HEK293 (cell line): ENCODE measurements around the gene ANKRD63.

Experiments
- BCL11A ChIP-seq: fragments of 450-650 bp; formaldehyde crosslinking; IDR thresholded peaks from 2 replicates; pipeline ENCODE4 v1.5.1; 2016; ENCODE audit warnings: low read depth, missing biosample characterization, missing genetic modification characterization
- BCL6B ChIP-seq: fragments of 450-650 bp; formaldehyde crosslinking; IDR thresholded peaks from 2 replicates; pipeline ENCODE4 v1.5.1; 2017; ENCODE audit warnings: missing biosample characterization, missing genetic modification characterization
- CTCF ChIP-seq: fragments of 450-650 bp; formaldehyde crosslinking; IDR thresholded peaks from 2 replicates; pipeline ENCODE4 v1.5.1; 2016; ENCODE audit warnings: missing biosample characterization, missing genetic modification characterization
- KLF1 ChIP-seq: fragments of 450-650 bp; formaldehyde crosslinking; IDR thresholded peaks from 2 replicates; pipeline ENCODE4 v1.5.1; 2016; ENCODE audit warnings: missing biosample characterization, missing genetic modification characterization
- KLF8 ChIP-seq: fragments of 450-650 bp; formaldehyde crosslinking; IDR thresholded peaks from 2 replicates; pipeline ENCODE4 v1.5.1; 2016; ENCODE audit warnings: missing biosample characterization, missing genetic modification characterization
- KLF9 ChIP-seq: fragments of 450-650 bp; formaldehyde crosslinking; IDR thresholded peaks from 2 replicates; pipeline ENCODE4 v1.5.1; 2016; ENCODE audit warnings: missing biosample characterization, missing genetic modification characterization, low read depth
- PRDM4 ChIP-seq: fragments of 450-650 bp; formaldehyde crosslinking; IDR thresholded peaks from 2 replicates; pipeline ENCODE4 v1.5.1; 2017; ENCODE audit warnings: missing biosample characterization, missing genetic modification characterization
- SALL2 ChIP-seq: fragments of 450-650 bp; formaldehyde crosslinking; IDR thresholded peaks from 2 replicates; pipeline ENCODE4 v1.5.0; 2017; ENCODE audit warnings: missing biosample characterization, mild to moderate bottlenecking, missing genetic modification characterization, borderline replicate concordance
- TSHZ1 ChIP-seq: fragments of 450-650 bp; formaldehyde crosslinking; IDR thresholded peaks from 2 replicates; pipeline ENCODE4 v1.5.1; 2016; ENCODE audit warnings: missing biosample characterization, missing genetic modification characterization, borderline replicate concordance
- ZBTB20 ChIP-seq: fragments of 450-650 bp; formaldehyde crosslinking; IDR thresholded peaks from 2 replicates; pipeline ENCODE4 v1.5.1; 2016; ENCODE audit warnings: missing biosample characterization, missing genetic modification characterization
- ZBTB44 ChIP-seq: fragments of 450-650 bp; IDR thresholded peaks from 2 replicates; pipeline ENCODE4 v1.5.1; 2018; ENCODE audit warnings: missing biosample characterization, mild to moderate bottlenecking, missing genetic modification characterization
- ZIC2 ChIP-seq: fragments of 450-650 bp; formaldehyde crosslinking; IDR thresholded peaks from 2 replicates; pipeline ENCODE4 v1.5.1; 2016; ENCODE audit warnings: missing biosample characterization, missing genetic modification characterization
- ZNF18 ChIP-seq: fragments of 450-650 bp; formaldehyde crosslinking; IDR thresholded peaks from 2 replicates; pipeline ENCODE4 v1.5.1; 2016; ENCODE audit warnings: missing biosample characterization, missing genetic modification characterization
- ZNF202 ChIP-seq: fragments of 450-650 bp; formaldehyde crosslinking; IDR thresholded peaks from 2 replicates; pipeline ENCODE4 v1.5.1; 2016; ENCODE audit warnings: missing biosample characterization, missing genetic modification characterization, borderline replicate concordance
- ZNF248 ChIP-seq: fragments of 450-650 bp; formaldehyde crosslinking; IDR thresholded peaks from 2 replicates; pipeline ENCODE4 v1.5.1; 2017; ENCODE audit warnings: missing biosample characterization, missing genetic modification characterization
- ZNF324 ChIP-seq: fragments of 450-650 bp; formaldehyde crosslinking; IDR thresholded peaks from 2 replicates; pipeline ENCODE4 v1.5.1; 2016; ENCODE audit warnings: missing biosample characterization, missing genetic modification characterization
- ZNF335 ChIP-seq: fragments of 450-650 bp; formaldehyde crosslinking; conservative IDR thresholded peaks from 2 replicates; pipeline ENCODE4 v1.5.1; 2016; ENCODE audit warnings: missing biosample characterization, missing genetic modification characterization
- ZNF362 ChIP-seq: fragments of 450-650 bp; formaldehyde crosslinking; IDR thresholded peaks from 2 replicates; pipeline ENCODE4 v1.5.1; 2016; ENCODE audit warnings: missing biosample characterization, missing genetic modification characterization
- ZNF398 ChIP-seq: fragments of 450-650 bp; formaldehyde crosslinking; IDR thresholded peaks from 2 replicates; pipeline ENCODE4 v1.5.1; 2017; ENCODE audit warnings: missing biosample characterization, missing genetic modification characterization
- ZNF596 ChIP-seq: fragments of 450-650 bp; IDR thresholded peaks from 2 replicates; pipeline ENCODE4 v1.5.0; 2018; ENCODE audit warnings: missing biosample characterization, mild to moderate bottlenecking, missing genetic modification characterization, moderate library complexity
- ZNF747 ChIP-seq: fragments of 450-650 bp; formaldehyde crosslinking; IDR thresholded peaks from 2 replicates; pipeline ENCODE4 v1.5.1; 2016; ENCODE audit warnings: missing biosample characterization, missing genetic modification characterization
- ZSCAN30 ChIP-seq: fragments of 450-650 bp; IDR thresholded peaks from 2 replicates; pipeline ENCODE4 v1.5.1; 2018; ENCODE audit warnings: missing biosample characterization, mild to moderate bottlenecking, missing genetic modification characterization, moderate library complexity

ANKRD63 gene

GRCh38 chr15:40323239-40323952, 40.5 kb upstream of the ANKRD63 start, which contains the start of gene INAFM2 (continued):
- TF ChIP-seq PRDM4 = 0 out of 2 replicates have a peak, but pooled peaks have one; percentile 32
- no peak for TF ChIP-seq BCL6B (tag by site-specific recombination)
- no peak for TF ChIP-seq ZNF747 (tag by site-specific recombination)
- peak; percentile 30; the same call in 1 of the 2 replicates for TF ChIP-seq ZSCAN30 (tag by site-specific recombination)
- no peak for TF ChIP-seq ZNF248
- peak; percentile 10 for TF ChIP-seq ZNF335 (tag by site-specific recombination)
- TF ChIP-seq SALL2 (tag by site-specific recombination) = no peak
- peak; percentile 85 for TF ChIP-seq ZNF596
- peak; percentile 83 for TF ChIP-seq ZIC2 (tag by site-specific recombination)
- peak; percentile 89 for TF ChIP-seq CTCF (tag by site-specific recombination)
- peak; percentile 63; the same call in 1 of the 2 replicates for TF ChIP-seq KLF1 (tag by site-specific recombination)
- no peak for TF ChIP-seq ZNF324 (tag by site-specific recombination)
- TF ChIP-seq TSHZ1 (tag by site-specific recombination) = no peak
- peak; percentile 76; the same call in 1 of the 2 replicates for TF ChIP-seq KLF8
- TF ChIP-seq BCL11A = no peak
- TF ChIP-seq KLF9 (tag by site-specific recombination) = peak; percentile 61; the same call in 1 of the 2 replicates
- peak; percentile 52 for TF ChIP-seq ZBTB44 (tag by site-specific recombination)
- TF ChIP-seq ZNF362 (tag by site-specific recombination) = no peak
- no peak for TF ChIP-seq ZNF202 (tag by site-specific recombination)
- TF ChIP-seq ZBTB20 (tag by site-specific recombination) = peak; percentile 56; the same call in 1 of the 2 replicates
- TF ChIP-seq ZNF398 (tag by site-specific recombination) = no peak
- TF ChIP-seq ZNF18 (tag by site-specific recombination) = no peak
